ENCODE data around the gene PSD4. TPM values are rescaled to one million over a fixed set of nuclear protein-coding genes. Genes with fewer than 3 reads are reported as not detected.

Gene PSD4
- total and polyA plus RNA-seq, 2 of the 8 experiments (the other 6 are each of a cell fraction or from before 2014, with no cell fraction given), result 0.53 to 1.2 TPM

GRCh38 chr2:113233593-113234550, 60.1 kb downstream of the PSD4 start (continued):
- TF ChIP-seq CHD7 (IDR thresholded peaks at IDR 0.05; ENCODE audit: insufficient replicate concordance, low read length), result no peak
- no peak for TF ChIP-seq ATF3 (IDR thresholded peaks at IDR 0.05; ENCODE audit: insufficient read depth, low read depth, low read length)
- TF ChIP-seq SIX5 (IDR thresholded peaks at IDR 0.05; ENCODE audit: low read depth, low read length), result no peak
